ENCODE data around the gene RHBDD3.

Gene RHBDD3

DNA sequence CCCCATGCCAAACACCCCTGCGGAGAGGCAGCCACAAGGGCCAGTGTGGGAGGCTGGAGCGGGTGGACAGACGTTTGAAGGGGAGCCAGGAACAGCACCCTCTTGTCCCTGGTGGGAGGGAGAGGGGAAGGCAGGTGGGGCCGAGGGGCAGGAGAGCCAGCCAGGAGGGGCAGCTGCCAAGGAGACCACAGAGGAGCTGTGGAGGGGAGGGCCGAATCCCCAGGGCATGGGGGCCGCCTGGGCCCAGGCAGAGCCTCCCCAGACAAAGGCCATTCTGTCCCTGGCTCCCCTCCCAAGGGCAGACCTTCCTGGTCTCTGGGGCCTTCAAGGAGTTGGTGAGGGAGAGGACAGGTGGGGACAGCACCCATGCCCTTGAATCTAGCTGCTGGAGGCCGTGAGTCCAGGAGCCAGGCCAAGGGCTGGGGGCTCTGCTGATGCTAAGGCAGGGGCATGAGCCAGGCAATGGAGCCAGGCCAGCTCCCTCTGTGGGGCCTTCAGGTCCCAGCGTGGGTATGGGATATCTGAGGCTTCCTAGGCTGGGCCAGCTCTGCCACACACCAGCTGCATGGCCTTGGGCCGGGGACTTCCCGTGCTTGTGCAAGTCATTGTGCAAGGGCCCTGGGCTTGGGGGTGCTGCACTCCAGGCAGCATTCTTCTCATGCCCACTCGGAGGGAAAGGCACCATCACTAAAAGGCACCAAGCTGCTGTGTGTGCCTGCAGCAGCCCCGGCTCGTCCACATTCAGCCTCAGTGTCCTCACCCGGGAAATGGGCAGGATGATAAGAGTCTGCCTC is 50.7 kb downstream of the RHBDD3 start:
- no peak for DNase-seq (ENCODE audit: low read depth)

- DNase-seq (ENCODE audit: low read depth), result no peak
Observed at GRCh38 chr22:29216011-29216872, 51.5 kb downstream of the RHBDD3 start.

GRCh38 chr22:29215012-29215860 is 52.5 kb downstream of the RHBDD3 start:
- DNase-seq (ENCODE audit: low read depth), result no peak

DNA sequence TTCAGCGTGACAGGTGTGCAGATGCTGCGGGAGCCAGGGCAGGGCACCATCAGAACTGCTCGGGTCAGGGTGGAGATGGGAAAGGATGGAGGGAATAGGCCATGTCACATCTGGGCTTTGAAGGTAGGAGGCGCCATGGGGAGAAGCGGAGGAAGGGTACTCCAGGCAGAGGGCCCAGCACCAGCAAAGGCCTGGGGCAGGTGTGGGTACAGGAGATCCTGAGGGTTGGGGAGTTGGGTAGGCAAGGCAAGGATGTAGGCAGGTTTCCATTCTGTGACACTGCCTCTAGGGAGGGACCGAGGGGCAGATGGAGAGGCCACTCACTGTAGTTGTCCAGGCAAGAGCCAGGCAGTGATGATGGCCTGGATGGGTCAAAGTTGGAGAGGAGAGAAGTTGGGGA is 53.5 kb downstream of the RHBDD3 start:
- DNase-seq (ENCODE audit: low read depth), result no peak

- no peak for DNase-seq (ENCODE audit: low read depth)
Observed at GRCh38 chr22:29213493-29213892, 54.3 kb downstream of the RHBDD3 start.

GRCh38 chr22:29212743-29213142 is 55.0 kb downstream of the RHBDD3 start:
- DNase-seq (ENCODE audit: low read depth), result no peak

DNA sequence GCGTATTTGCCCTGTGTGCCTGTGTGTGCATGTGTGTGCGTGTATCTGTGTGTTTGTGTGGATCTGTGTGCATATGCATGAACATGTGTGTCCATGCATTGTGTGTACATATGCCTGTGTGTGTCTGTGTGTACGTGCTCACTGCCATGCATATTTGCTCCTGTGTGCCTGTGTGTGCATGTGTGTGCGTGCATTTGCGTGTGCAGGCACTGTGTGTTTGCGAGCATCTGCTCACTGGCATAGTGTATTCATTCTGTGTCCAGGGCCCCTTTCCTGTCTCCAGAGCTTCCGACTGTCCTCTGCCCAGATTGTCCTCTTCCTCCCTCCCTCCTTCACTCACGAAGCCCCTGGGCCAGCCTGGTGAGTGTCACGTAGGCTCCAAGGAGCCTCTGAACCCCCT is 56.3 kb downstream of the RHBDD3 start:
- DNase-seq (ENCODE audit: low read depth), result no peak

- no peak for DNase-seq (ENCODE audit: low read depth)
Observed at GRCh38 chr22:29211066-29211465, 56.7 kb downstream of the RHBDD3 start.
